K562 (cell line): ENCODE data around the gene GSTA2. TPM values are rescaled to one million over a fixed set of nuclear protein-coding genes. Genes with fewer than 3 reads are reported as not detected.
"Not testable (repeated sequence)": the region's sequence is repeated elsewhere in the genome, so short reads cannot be mapped to it uniquely, and the experiment has no call there.

Experiments used
- ATAC-seq: fragments of 200-7000 bp; cut with Tn5 transposase; 3 replicates; pipeline ENCODE4 v1.9.1; 2020; ENCODE audit warnings: moderate library complexity
- BruUV-seq: library from RNA; stranded (reverse); fragments of 400-500 nt; replicated peaks from 2 replicates; lab custom pipeline; 2021; lab: Mats Ljungman, UMichigan
- CTCF ChIA-PET: fragments of 300-600 bp; formaldehyde crosslinking; extraction: SDS; loops from one replicate; lab custom pipeline; 2021; ENCODE audit warnings: low intra/inter-chr PET ratio; lab: Yijun Ruan, JAX
- POLR2A ChIA-PET: fragments of 300-600, 350-650 bp; sonication (Branson Sonifier 250); formaldehyde crosslinking; extraction: SDS; loops from one replicate; lab custom pipeline; 2021; ENCODE audit warnings: antibody characterized with exemption, inconsistent platforms; lab: Yijun Ruan, JAX
- DNase-seq, 4 experiments: peaks; one replicate each; pipeline versions ENCODE4 v3.0.0 to v3.0.0-alpha.2; 2011 to 2018; ENCODE audit warnings: low spot score in 3 of 4, mixed read lengths in 3 of 4; ENCODE audit errors: extremely low read depth in 1 of 4
- FAIRE-seq: peaks from 2 replicates; lab custom pipeline; 2011; peaks lifted over from hg19 to GRCh38; lab: Jason Lieb, UNC
- H2AFZ ChIP-seq: 2 replicates; pipeline ENCODE4 v1.6.0; 2011; ENCODE audit warnings: low read depth, low read length, control low read depth, inconsistent platforms
- H3K27ac ChIP-seq: fragments of 200-600 bp; 3 replicates; pipeline ENCODE4 v1.8.0; 2011; ENCODE audit warnings: low read depth, mild to moderate bottlenecking, control low read depth, inconsistent platforms, low read length, moderate library complexity, mixed read lengths; ENCODE audit errors: extremely low read depth
- H3K27me3 ChIP-seq, 2 experiments: fragments of 300-600 bp in 1 of 2; 2 replicates in 1 of 2; 3 replicates in 1 of 2; pipeline versions ENCODE4 v1.6.0 to v1.8.0; 2011; ENCODE audit warnings: inconsistent platforms in 2 of 2, low read length in 2 of 2, mild to moderate bottlenecking in 1 of 2, mixed read lengths in 1 of 2, moderate library complexity in 1 of 2; ENCODE audit not compliant: control insufficient read depth in 2 of 2, insufficient read depth in 2 of 2
- H3K36me3 ChIP-seq: fragments of 300-600 bp; 3 replicates; pipeline ENCODE4 v1.8.0; 2011; ENCODE audit warnings: mild to moderate bottlenecking, low read length, inconsistent platforms; ENCODE audit not compliant: control insufficient read depth, insufficient read depth
- H3K4me1 ChIP-seq, 2 experiments: fragments of 200-600 bp in 1 of 2; replicated peaks in 1 of 2; 2 replicates in 1 of 2; 3 replicates in 1 of 2; pipeline versions ENCODE4 v1.5.1 to v1.8.0; 2011; ENCODE audit warnings: inconsistent platforms in 2 of 2, low read length in 2 of 2, mild to moderate bottlenecking in 1 of 2, mixed read lengths in 1 of 2, moderate library complexity in 1 of 2; ENCODE audit not compliant: control insufficient read depth in 2 of 2, insufficient read depth in 2 of 2
- H3K4me2 ChIP-seq: 2 replicates; pipeline ENCODE4 v1.6.1; 2011; ENCODE audit warnings: low read length, control low read depth, inconsistent platforms, mixed read lengths; ENCODE audit not compliant: insufficient read depth
- H3K4me3 ChIP-seq: fragments of 200-600 bp; sonication (generic), shearing (Covaris generic); 2 replicates; pipeline ENCODE4 v1.5.1; 2016; ENCODE audit warnings: control low read depth, inconsistent platforms
- H3K79me2 ChIP-seq: fragments of 200-600 bp; 3 replicates; pipeline ENCODE4 v1.8.0; 2011; ENCODE audit warnings: low read length, inconsistent platforms; ENCODE audit not compliant: control insufficient read depth, insufficient read depth
- H3K9ac ChIP-seq, 2 experiments: 2 replicates each; pipeline versions ENCODE4 v1.6.0 to v1.6.1; 2011; ENCODE audit warnings: low read depth in 2 of 2, low read length in 2 of 2, control low read depth in 1 of 2, inconsistent platforms in 1 of 2, mild to moderate bottlenecking in 1 of 2, mixed read lengths in 1 of 2; ENCODE audit not compliant: insufficient read depth in 1 of 2
- H3K9me1 ChIP-seq: one replicate; pipeline ENCODE4 v1.6.0; 2011; ENCODE audit warnings: inconsistent platforms, mild to moderate bottlenecking, low read length, moderate library complexity; ENCODE audit not compliant: control insufficient read depth, insufficient read depth
- H3K9me3 ChIP-seq: replicated peaks from 2 replicates; pipeline ENCODE4 v1.5.1; 2011; ENCODE audit warnings: low read depth, low read length, inconsistent platforms; ENCODE audit not compliant: control insufficient read depth, insufficient read depth
- H4K20me1 ChIP-seq: replicated peaks from 2 replicates; pipeline ENCODE4 v1.6.1; 2011; ENCODE audit warnings: low read length, inconsistent platforms, mixed read lengths; ENCODE audit not compliant: control insufficient read depth, insufficient read depth
- MXI1 ChIP-seq: IDR thresholded peaks from 2 replicates; pipeline ENCODE4 v1.6.1; 2011; ENCODE audit warnings: low read depth, mild to moderate bottlenecking, improper control_type of control experiment, low read length
- POLR2B ChIP-seq: fragments of 450-650 bp; IDR thresholded peaks from 2 replicates; pipeline ENCODE4 v1.6.1; 2018; ENCODE audit warnings: low read depth; ENCODE audit not compliant: partially characterized antibody
- SIRT6 ChIP-seq: IDR thresholded peaks from one replicate; pipeline ENCODE4 v1.6.1; 2012; ENCODE audit warnings: low read depth, mild to moderate bottlenecking, control low read depth, inconsistent platforms, low read length, moderate library complexity
- ZNF24 ChIP-seq: fragments of 450-650 bp; IDR thresholded peaks from 2 replicates; pipeline ENCODE4 v1.6.1; 2016
- ZNF263 ChIP-seq: sonication (generic); formaldehyde crosslinking; IDR thresholded peaks from 2 replicates; pipeline ENCODE4 v1.8.0; 2022; ENCODE audit warnings: mild to moderate bottlenecking, missing genetic modification reagents, borderline replicate concordance
- ZNF695 ChIP-seq: fragments of 450-650 bp; formaldehyde crosslinking; IDR thresholded peaks from 2 replicates; pipeline ENCODE4 v1.4.0; 2020; ENCODE audit warnings: mild to moderate bottlenecking, moderate library complexity
- ZNF79 ChIP-seq: fragments of 250-450 bp; sonication (Bioruptor Pico); IDR thresholded peaks from 2 replicates; pipeline ENCODE4 v1.4.0; 2020; ENCODE audit warnings: low read depth, mild to moderate bottlenecking, moderate library complexity
- WGBS: fragments of 100-300 bp; shearing (Covaris generic); methylation state at CpG from one replicate; pipeline ENCODE4 v1.1.6; 2016; ENCODE audit warnings: low coverage, mixed read lengths; ENCODE audit not compliant: insufficient coverage; ENCODE audit errors: missing lambda C conversion rate; 5-methylcytosine and 5-hydroxymethylcytosine counted together
- in situ Hi-C: fragments of 300-500 bp; cut with MboI; formaldehyde crosslinking; loops from 4 replicates; pipeline ENCODE4 v1.15.0; 2018; ENCODE audit warnings: inconsistent platforms, mixed read lengths
- intact Hi-C: fragments of 100-400 bp; cut with micrococcal nuclease; formaldehyde crosslinking; loops from 2 replicates; pipeline ENCODE4 v1.14.2; 2022
- polyA plus RNA-seq, 8 experiments: library from polyadenylated mRNA; depleted of rRNA in 4 of 8; stranded (reverse) in 5 of 8; unstranded in 3 of 8; fragments of >200 nt; fragmentation: Nextera tagmentation in 2 of 8; fragmentation: Illumina TruSeq in 1 of 8; extraction: Ambion mirVana in 2 of 8; extraction: Trizol in 1 of 8; gene quantifications; 2 replicates each; pipeline versions ENCODE4 v1.2.1 to v1.2.3, GENCODE V29; 2011 to 2014; ENCODE audit warnings: inconsistent platforms in 1 of 8, missing spikeins in 1 of 8
- total RNA-seq, 7 experiments: library from RNA; depleted of rRNA in 6 of 7; stranded (reverse); fragments of >200 nt in 6 of 7; fragmentation: Illumina TruSeq in 2 of 7; extraction: Trizol in 2 of 7; gene quantifications; 2 replicates each; pipeline versions ENCODE4 v1.2.1 to v1.2.3, GENCODE V29; 2011 to 2021; ENCODE audit warnings: low replicate concordance in 1 of 7
- TF ChIP-seq, protein P1 (sequence below): fragments of 450-650 bp; conservative IDR thresholded peaks from 2 replicates; pipeline ENCODE4 v1.6.1; 2016; ENCODE audit warnings: missing genetic modification characterization, low read depth, mild to moderate bottlenecking, missing compliant biosample characterization, moderate library complexity
- TF ChIP-seq, protein P2 (sequence below): fragments of 250-450 bp; sonication (Bioruptor Pico); IDR thresholded peaks from 2 replicates; pipeline ENCODE4 v1.8.0; 2022; ENCODE audit warnings: inconsistent platforms

GSTA2 gene
- total and polyA plus RNA-seq, 9 of the 15 experiments (the other 6 are each of a cell fraction or from before 2014, with no cell fraction given): 0.11 to 0.24 (median 0.14) TPM; not detected in 3

DNA sequence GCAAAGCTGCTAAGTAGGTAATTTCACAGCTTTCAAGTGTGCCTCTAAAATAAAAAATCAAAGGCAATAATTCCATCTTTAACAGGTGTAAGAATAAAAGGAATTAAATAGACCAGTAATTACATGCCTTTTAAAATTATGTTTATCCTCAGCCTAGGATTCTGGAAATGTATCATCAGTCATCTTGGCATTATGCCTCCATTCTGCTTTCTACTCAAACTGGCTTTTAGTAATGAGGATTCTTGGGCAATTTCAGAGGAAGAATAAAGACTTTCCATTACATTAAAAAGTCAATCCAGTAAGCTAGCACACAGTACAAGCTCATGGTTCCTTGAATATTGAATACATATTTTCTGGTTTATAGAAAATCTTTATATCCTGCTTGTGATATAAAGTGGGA, 44.7 kb downstream of the GSTA2 start:
- no peak overlapping the region for H3K4me3 ChIP-seq
- no peaks in the 10 kb centered on the region for H3K9me3 ChIP-seq
- H3K4me2 ChIP-seq: no peak overlapping the region
- DNase-seq (no peak), ATAC-seq (no peak), FAIRE-seq (no peak)
- no peaks in the 10 kb centered on the region for H3K9me1 ChIP-seq
- TF ChIP-seq MXI1 (no peak), SIRT6 (no peak), ZNF24 (no peak), POLR2B (no peak), ZNF263 (CRISPR knock-in tag) (no peak), ZNF695 (no peak), ZNF79 (no peak)
- TF ChIP-seq, protein P1, sequence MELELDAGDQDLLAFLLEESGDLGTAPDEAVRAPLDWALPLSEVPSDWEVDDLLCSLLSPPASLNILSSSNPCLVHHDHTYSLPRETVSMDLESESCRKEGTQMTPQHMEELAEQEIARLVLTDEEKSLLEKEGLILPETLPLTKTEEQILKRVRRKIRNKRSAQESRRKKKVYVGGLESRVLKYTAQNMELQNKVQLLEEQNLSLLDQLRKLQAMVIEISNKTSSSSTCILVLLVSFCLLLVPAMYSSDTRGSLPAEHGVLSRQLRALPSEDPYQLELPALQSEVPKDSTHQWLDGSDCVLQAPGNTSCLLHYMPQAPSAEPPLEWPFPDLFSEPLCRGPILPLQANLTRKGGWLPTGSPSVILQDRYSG: no peak
- TF ChIP-seq, protein P2, sequence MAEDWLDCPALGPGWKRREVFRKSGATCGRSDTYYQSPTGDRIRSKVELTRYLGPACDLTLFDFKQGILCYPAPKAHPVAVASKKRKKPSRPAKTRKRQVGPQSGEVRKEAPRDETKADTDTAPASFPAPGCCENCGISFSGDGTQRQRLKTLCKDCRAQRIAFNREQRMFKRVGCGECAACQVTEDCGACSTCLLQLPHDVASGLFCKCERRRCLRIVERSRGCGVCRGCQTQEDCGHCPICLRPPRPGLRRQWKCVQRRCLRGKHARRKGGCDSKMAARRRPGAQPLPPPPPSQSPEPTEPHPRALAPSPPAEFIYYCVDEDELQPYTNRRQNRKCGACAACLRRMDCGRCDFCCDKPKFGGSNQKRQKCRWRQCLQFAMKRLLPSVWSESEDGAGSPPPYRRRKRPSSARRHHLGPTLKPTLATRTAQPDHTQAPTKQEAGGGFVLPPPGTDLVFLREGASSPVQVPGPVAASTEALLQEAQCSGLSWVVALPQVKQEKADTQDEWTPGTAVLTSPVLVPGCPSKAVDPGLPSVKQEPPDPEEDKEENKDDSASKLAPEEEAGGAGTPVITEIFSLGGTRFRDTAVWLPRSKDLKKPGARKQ: no peak
- ChIA-PET CTCF (no interaction called here), POLR2A (interaction anchor here (0.8 to 1.7 kb wide), 4 partner anchors 11 to 21 kb away, joined by 3 to 4 read pairs (median 4); no protein-coding TSS in a partner anchor)
- no peak overlapping the region for H3K27ac ChIP-seq
- no peaks in the 10 kb centered on the region for H4K20me1 ChIP-seq
- in situ Hi-C loops (no loop called here), intact Hi-C loops (no loop called here)
- no TSS peak for BruUV-seq
- no peaks in the 10 kb centered on the region for H3K36me3 ChIP-seq
- no peaks in the 10 kb centered on the region for H3K27me3 ChIP-seq
- no peak overlapping the region for H3K9ac ChIP-seq
- no peak overlapping the region for H2AFZ ChIP-seq
- H3K4me1 ChIP-seq: no peaks in the 10 kb centered on the region
- no peaks in the 10 kb centered on the region for H3K79me2 ChIP-seq

DNA sequence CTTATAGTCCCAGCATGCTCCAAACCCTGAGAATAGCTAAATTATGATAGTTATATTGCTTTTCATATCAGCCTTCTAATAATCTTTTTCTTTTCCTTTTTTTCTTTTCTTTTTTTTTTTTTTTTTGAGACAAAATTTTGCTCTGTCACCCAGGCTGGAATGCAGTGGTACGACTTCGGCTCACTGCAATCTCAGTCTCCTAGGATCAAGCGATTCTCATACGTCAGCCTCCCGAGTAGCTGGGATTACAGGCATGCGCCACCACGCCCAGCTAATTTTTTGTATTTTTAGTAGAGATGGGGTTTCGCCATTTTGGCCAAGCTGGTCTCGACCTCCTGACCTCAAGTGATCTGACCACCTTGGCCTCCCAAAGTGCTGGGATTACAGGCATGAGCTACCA, 48.5 kb downstream of the GSTA2 start:
- CTCF ChIA-PET, BruUV-seq, H3K4me3 ChIP-seq, in situ Hi-C loops, H3K4me2 ChIP-seq, H3K79me2 ChIP-seq, H3K27ac ChIP-seq, H3K27me3 ChIP-seq, H4K20me1 ChIP-seq, H3K9me3 ChIP-seq, H3K9me1 ChIP-seq, H3K36me3 ChIP-seq, H3K4me1 ChIP-seq, DNase-seq, H3K9ac ChIP-seq, intact Hi-C loops, FAIRE-seq, ATAC-seq, H2AFZ ChIP-seq: not testable (repeated sequence)
- POLR2A ChIA-PET: interaction anchor here (1.0 to 1.1 kb wide), 2 partner anchors 11 to 325 kb away, joined by 3 read pairs; no protein-coding TSS in a partner anchor
- WGBS: 20% methylated on average over 9 of the region's 9 CpGs
